GM12878 (cell line): ENCODE results near the gene UBQLN1. TPM values are rescaled to one million over a fixed set of nuclear protein-coding genes. Genes with fewer than 3 reads are reported as not detected.

Source experiments
- ATAC-seq: fragments of 200-7000 bp; cut with Tn5 transposase; 3 replicates; pipeline ENCODE4 v1.9.1; 2020; ENCODE audit warnings: mild to moderate bottlenecking, moderate library complexity
- BruUV-seq: library from RNA; stranded (reverse); fragments of 400-500 nt; replicated peaks from 2 replicates; lab custom pipeline; 2021; lab: Mats Ljungman, UMichigan
- CTCF ChIA-PET: fragments of 300-600 bp; sonication (Branson Sonifier 250); formaldehyde crosslinking; extraction: SDS; loops from one replicate; lab custom pipeline; 2021; ENCODE audit warnings: inconsistent platforms; lab: Yijun Ruan, JAX
- POLR2A ChIA-PET: fragments of 350-600 bp; formaldehyde crosslinking; extraction: SDS; loops from one replicate; lab custom pipeline; 2021; ENCODE audit warnings: inconsistent platforms; lab: Charles Lee
- RAD21 ChIA-PET: fragments of 300-600 bp; sonication (Branson Sonifier 250); formaldehyde crosslinking; loops from one replicate; lab custom pipeline; 2023; ENCODE audit warnings: antibody characterized with exemption; ENCODE audit not compliant: unreplicated experiment; lab: Charles Lee
- SMC1A ChIA-PET: fragments of 300-600 bp; sonication (Branson Sonifier 250); formaldehyde crosslinking; loops from one replicate; lab custom pipeline; 2023; ENCODE audit not compliant: unreplicated experiment, uncharacterized antibody; lab: Charles Lee
- DNase-seq: peaks from one replicate; pipeline ENCODE4 v3.0.0-alpha.2; 2011; ENCODE audit warnings: low read depth, low spot score
- FAIRE-seq: peaks from 3 replicates; lab custom pipeline; 2011; peaks lifted over from hg19 to GRCh38; lab: Jason Lieb, UNC
- H2AFZ ChIP-seq: 2 replicates; pipeline ENCODE4 v1.6.0; 2011; ENCODE audit warnings: low read depth, low read length, control low read depth; ENCODE audit not compliant: control insufficient read depth
- H3K27ac ChIP-seq: 2 replicates; pipeline ENCODE4 v1.5.1; 2011; ENCODE audit warnings: control low read depth; ENCODE audit not compliant: control insufficient read depth, insufficient read depth
- H3K27me3 ChIP-seq, 2 experiments: replicated peaks in 1 of 2; 2 replicates each; pipeline versions ENCODE4 v1.6.0 to v1.6.1; 2011; ENCODE audit warnings: low read length in 1 of 2; ENCODE audit not compliant: control insufficient read depth in 2 of 2, insufficient read depth in 2 of 2
- H3K36me3 ChIP-seq, 2 experiments: 2 replicates each; pipeline ENCODE4 v1.5.1; 2011; ENCODE audit warnings: low read length in 1 of 2; ENCODE audit not compliant: control insufficient read depth in 2 of 2, insufficient read depth in 2 of 2
- H3K4me1 ChIP-seq: 2 replicates; pipeline ENCODE4 v1.6.1; 2011; ENCODE audit warnings: mild to moderate bottlenecking, low read length, moderate library complexity, mixed read lengths; ENCODE audit not compliant: control insufficient read depth, insufficient read depth
- H3K4me2 ChIP-seq: 2 replicates; pipeline ENCODE4 v1.6.0; 2011; ENCODE audit warnings: control low read depth; ENCODE audit not compliant: control insufficient read depth, insufficient read depth
- H3K4me3 ChIP-seq: fragments of 200-600 bp; sonication (generic); 2 replicates; pipeline ENCODE4 v1.5.1; 2016
- H3K79me2 ChIP-seq: 2 replicates; pipeline ENCODE4 v1.6.0; 2011; ENCODE audit warnings: low read length; ENCODE audit not compliant: control insufficient read depth, insufficient read depth
- H3K9ac ChIP-seq: 2 replicates; pipeline ENCODE4 v1.8.0; 2011; ENCODE audit warnings: low read length, control low read depth, mixed read lengths; ENCODE audit not compliant: control insufficient read depth, insufficient read depth
- H3K9me3 ChIP-seq: replicated peaks from 3 replicates; pipeline ENCODE4 v1.5.1; 2011; ENCODE audit warnings: mild to moderate bottlenecking, low read length; ENCODE audit not compliant: control insufficient read depth, insufficient read depth
- H4K20me1 ChIP-seq: 2 replicates; pipeline ENCODE4 v1.6.0; 2011; ENCODE audit not compliant: control insufficient read depth, insufficient read depth
- KLF5 ChIP-seq: fragments of 450-650 bp; IDR thresholded peaks from 2 replicates; pipeline ENCODE4 v1.6.1; 2014; ENCODE audit warnings: mild to moderate bottlenecking; ENCODE audit not compliant: partially characterized antibody
- SMARCA5 ChIP-seq: fragments of 450-650 bp; IDR thresholded peaks from 2 replicates; pipeline ENCODE4 v1.6.1; 2017; ENCODE audit warnings: mild to moderate bottlenecking
- TARDBP ChIP-seq: IDR thresholded peaks from 2 replicates; pipeline ENCODE4 v1.6.1; 2016; ENCODE audit warnings: borderline replicate concordance
- TCF12 ChIP-seq: IDR thresholded peaks from 2 replicates; pipeline ENCODE4 v1.6.1; 2011; ENCODE audit warnings: low read depth, mild to moderate bottlenecking, low read length
- YY1 ChIP-seq: IDR thresholded peaks from 2 replicates; pipeline ENCODE4 v1.6.1; 2011; ENCODE audit warnings: low read depth, mild to moderate bottlenecking, low read length
- ZNF217 ChIP-seq: fragments of 450-650 bp; IDR thresholded peaks from 2 replicates; pipeline ENCODE4 v1.6.1; 2017; ENCODE audit warnings: antibody characterized with exemption, mild to moderate bottlenecking
- ZNF24 ChIP-seq: fragments of 450-650 bp; IDR thresholded peaks from 2 replicates; pipeline ENCODE4 v1.6.1; 2017; ENCODE audit warnings: antibody characterized with exemption, mild to moderate bottlenecking
- WGBS: methylation state at CpG from one replicate; pipeline ENCODE4 v1.1.6; 2016; ENCODE audit warnings: low lambda C conversion rate; ENCODE audit not compliant: insufficient replicate concordance, insufficient coverage; ENCODE audit errors: missing lambda C conversion rate; 5-methylcytosine and 5-hydroxymethylcytosine counted together
- in situ Hi-C: fragments of 300-500 bp; cut with MboI; formaldehyde crosslinking; loops from 9 replicates; pipeline ENCODE4 v1.14.3; 2018; ENCODE audit warnings: mixed read lengths
- intact Hi-C: fragments of 100-400 bp; cut with micrococcal nuclease; formaldehyde crosslinking; loops from one replicate; pipeline ENCODE4 v1.14.2; 2022; ENCODE audit not compliant: unreplicated experiment
- polyA plus RNA-seq, 11 experiments: library from polyadenylated mRNA; depleted of rRNA in 4 of 11; unstranded in 6 of 11; stranded (reverse) in 5 of 11; fragments of >200 nt; fragmentation: Nextera tagmentation in 4 of 11; fragmentation: Illumina TruSeq in 1 of 11; extraction: Ambion mirVana in 4 of 11; extraction: Trizol in 1 of 11; gene quantifications; 1 replicate in 1 of 11; 2 replicates in 10 of 11; pipeline versions ENCODE4 v1.2.1 to v1.2.3, GENCODE V29; 2011 to 2016; ENCODE audit warnings: inconsistent platforms in 2 of 11, missing spikeins in 2 of 11, low read depth in 1 of 11
- total RNA-seq, 4 experiments: library from RNA; depleted of rRNA in 3 of 4; stranded (reverse); fragments of >200 nt in 3 of 4; fragmentation: Illumina TruSeq in 1 of 4; extraction: Trizol in 1 of 4; gene quantifications; 2 replicates each; pipeline versions ENCODE4 v1.2.1 to v1.2.3, GENCODE V29; 2013 to 2021
- TF ChIP-seq, protein P1 (sequence below): fragments of 450-650 bp; IDR thresholded peaks from 2 replicates; pipeline ENCODE4 v1.6.1; 2017; ENCODE audit warnings: mild to moderate bottlenecking, moderate library complexity
- TF ChIP-seq, protein P2 (sequence below): fragments of 450-650 bp; formaldehyde crosslinking; IDR thresholded peaks from 2 replicates; pipeline ENCODE4 v1.4.0; 2020; ENCODE audit warnings: mild to moderate bottlenecking, moderate library complexity
- TF ChIP-seq, protein P3 (sequence below): fragments of 450-650 bp; IDR thresholded peaks from 2 replicates; pipeline ENCODE4 v1.6.1; 2016; ENCODE audit warnings: mild to moderate bottlenecking
- TF ChIP-seq, protein P4 (sequence below): fragments of 450-650 bp; IDR thresholded peaks from 2 replicates; pipeline ENCODE4 v1.6.1; 2017; ENCODE audit warnings: mild to moderate bottlenecking, low read depth, inconsistent platforms; ENCODE audit not compliant: poor library complexity, severe bottlenecking

Gene UBQLN1
- total and polyA plus RNA-seq, 10 of the 15 experiments (the other 5 are each of a cell fraction or from before 2014, with no cell fraction given), result 12.4 to 118 (median 66.1) TPM

DNA sequence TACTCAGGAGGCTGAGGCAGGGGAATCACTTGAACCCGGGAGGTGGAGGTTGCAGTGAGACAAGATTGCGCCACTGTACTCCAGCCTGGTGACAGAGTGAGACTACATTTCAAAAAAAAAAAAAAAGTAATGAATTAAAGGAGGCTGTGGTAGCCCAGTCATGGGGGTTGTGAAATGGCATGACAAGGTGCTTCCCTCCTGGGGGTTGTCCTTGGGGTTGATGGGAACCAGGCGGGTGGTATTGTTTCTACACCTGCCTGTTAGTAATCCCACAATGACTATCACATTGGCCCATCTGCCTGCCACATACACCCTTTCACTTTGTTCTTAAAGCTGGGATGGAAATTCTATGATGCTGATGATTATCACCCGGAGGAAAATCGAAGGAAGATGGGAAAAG lies 79.2 kb downstream of the UBQLN1 start (continued):
- TF ChIP-seq, protein P1, sequence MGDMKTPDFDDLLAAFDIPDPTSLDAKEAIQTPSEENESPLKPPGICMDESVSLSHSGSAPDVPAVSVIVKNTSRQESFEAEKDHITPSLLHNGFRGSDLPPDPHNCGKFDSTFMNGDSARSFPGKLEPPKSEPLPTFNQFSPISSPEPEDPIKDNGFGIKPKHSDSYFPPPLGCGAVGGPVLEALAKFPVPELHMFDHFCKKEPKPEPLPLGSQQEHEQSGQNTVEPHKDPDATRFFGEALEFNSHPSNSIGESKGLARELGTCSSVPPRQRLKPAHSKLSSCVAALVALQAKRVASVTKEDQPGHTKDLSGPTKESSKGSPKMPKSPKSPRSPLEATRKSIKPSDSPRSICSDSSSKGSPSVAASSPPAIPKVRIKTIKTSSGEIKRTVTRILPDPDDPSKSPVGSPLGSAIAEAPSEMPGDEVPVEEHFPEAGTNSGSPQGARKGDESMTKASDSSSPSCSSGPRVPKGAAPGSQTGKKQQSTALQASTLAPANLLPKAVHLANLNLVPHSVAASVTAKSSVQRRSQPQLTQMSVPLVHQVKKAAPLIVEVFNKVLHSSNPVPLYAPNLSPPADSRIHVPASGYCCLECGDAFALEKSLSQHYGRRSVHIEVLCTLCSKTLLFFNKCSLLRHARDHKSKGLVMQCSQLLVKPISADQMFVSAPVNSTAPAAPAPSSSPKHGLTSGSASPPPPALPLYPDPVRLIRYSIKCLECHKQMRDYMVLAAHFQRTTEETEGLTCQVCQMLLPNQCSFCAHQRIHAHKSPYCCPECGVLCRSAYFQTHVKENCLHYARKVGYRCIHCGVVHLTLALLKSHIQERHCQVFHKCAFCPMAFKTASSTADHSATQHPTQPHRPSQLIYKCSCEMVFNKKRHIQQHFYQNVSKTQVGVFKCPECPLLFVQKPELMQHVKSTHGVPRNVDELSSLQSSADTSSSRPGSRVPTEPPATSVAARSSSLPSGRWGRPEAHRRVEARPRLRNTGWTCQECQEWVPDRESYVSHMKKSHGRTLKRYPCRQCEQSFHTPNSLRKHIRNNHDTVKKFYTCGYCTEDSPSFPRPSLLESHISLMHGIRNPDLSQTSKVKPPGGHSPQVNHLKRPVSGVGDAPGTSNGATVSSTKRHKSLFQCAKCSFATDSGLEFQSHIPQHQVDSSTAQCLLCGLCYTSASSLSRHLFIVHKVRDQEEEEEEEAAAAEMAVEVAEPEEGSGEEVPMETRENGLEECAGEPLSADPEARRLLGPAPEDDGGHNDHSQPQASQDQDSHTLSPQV, result no peak

DNA sequence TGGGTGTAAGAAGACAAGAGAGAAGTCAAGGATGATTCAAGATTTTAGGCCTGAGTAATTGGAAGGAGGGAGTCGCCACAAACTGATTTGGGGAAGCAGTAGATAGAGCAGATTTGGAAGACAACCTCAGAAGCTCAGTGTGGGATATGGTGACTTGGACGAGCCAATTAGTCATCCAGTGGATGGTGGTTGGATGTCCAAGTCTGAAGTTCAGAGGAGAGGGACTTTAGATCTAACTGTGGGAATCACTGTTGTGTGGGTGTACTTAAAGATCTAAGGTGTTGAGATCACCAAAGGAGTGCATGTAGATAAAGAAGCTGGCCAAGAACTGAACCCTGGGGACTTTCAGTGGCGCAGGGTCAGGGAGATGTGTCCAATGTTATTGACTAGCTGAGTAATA lies 82.6 kb downstream of the UBQLN1 start:
- Histone ChIP-seq H3K27ac (no peak overlapping the region), H3K4me2 (no peak overlapping the region), H3K9me3 (no peaks in the 10 kb centered on the region), H3K4me3 (no peak overlapping the region), H3K36me3 (peaks cover 0 to 8% of the 10 kb centered on the region in 2 experiments), H3K4me1 (peaks cover 10% of the 10 kb centered on the region; the same call in 1 of the 2 replicates), H3K79me2 (peaks cover 8% of the 10 kb centered on the region), H2AFZ (no peak overlapping the region), H3K9ac (no peak overlapping the region), H4K20me1 (no peaks in the 10 kb centered on the region), H3K27me3 (no peaks in the 10 kb centered on the region)
- ChIA-PET POLR2A (interaction anchor here (1.0 to 2.3 kb wide), 3 partner anchors 26 to 83 kb away, joined by 3 to 10 read pairs (median 3); partner anchors contain the start of gene UBQLN1), RAD21 (interaction anchor here (2.4 kb wide), 1 partner anchor 24 kb away, joined by 14 read pairs; no protein-coding TSS in a partner anchor), SMC1A (interaction anchor here (1.9 to 3.0 kb wide), 3 partner anchors 14 to 82 kb away, joined by 10 to 12 read pairs (median 10); partner anchors contain the start of gene UBQLN1), CTCF (interaction anchor here (0.5 to 3.1 kb wide), 5 partner anchors 11 to 191 kb away, joined by 3 to 21 read pairs (median 3); no protein-coding TSS in a partner anchor)
- WGBS, result 83% methylated on average over 3 of the region's 3 CpGs
- BruUV-seq, result no TSS peak
- no peak for DNase-seq
- in situ Hi-C loops (no loop called here), intact Hi-C loops (no loop called here)
- FAIRE-seq, result no peak
- ATAC-seq, result no peak
- TF ChIP-seq TCF12, result no peak
- TF ChIP-seq, protein P2, sequence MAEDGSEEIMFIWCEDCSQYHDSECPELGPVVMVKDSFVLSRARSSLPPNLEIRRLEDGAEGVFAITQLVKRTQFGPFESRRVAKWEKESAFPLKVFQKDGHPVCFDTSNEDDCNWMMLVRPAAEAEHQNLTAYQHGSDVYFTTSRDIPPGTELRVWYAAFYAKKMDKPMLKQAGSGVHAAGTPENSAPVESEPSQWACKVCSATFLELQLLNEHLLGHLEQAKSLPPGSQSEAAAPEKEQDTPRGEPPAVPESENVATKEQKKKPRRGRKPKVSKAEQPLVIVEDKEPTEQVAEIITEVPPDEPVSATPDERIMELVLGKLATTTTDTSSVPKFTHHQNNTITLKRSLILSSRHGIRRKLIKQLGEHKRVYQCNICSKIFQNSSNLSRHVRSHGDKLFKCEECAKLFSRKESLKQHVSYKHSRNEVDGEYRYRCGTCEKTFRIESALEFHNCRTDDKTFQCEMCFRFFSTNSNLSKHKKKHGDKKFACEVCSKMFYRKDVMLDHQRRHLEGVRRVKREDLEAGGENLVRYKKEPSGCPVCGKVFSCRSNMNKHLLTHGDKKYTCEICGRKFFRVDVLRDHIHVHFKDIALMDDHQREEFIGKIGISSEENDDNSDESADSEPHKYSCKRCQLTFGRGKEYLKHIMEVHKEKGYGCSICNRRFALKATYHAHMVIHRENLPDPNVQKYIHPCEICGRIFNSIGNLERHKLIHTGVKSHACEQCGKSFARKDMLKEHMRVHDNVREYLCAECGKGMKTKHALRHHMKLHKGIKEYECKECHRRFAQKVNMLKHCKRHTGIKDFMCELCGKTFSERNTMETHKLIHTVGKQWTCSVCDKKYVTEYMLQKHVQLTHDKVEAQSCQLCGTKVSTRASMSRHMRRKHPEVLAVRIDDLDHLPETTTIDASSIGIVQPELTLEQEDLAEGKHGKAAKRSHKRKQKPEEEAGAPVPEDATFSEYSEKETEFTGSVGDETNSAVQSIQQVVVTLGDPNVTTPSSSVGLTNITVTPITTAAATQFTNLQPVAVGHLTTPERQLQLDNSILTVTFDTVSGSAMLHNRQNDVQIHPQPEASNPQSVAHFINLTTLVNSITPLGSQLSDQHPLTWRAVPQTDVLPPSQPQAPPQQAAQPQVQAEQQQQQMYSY, result no peak
- no peak for TF ChIP-seq ZNF217
- TF ChIP-seq, protein P3, sequence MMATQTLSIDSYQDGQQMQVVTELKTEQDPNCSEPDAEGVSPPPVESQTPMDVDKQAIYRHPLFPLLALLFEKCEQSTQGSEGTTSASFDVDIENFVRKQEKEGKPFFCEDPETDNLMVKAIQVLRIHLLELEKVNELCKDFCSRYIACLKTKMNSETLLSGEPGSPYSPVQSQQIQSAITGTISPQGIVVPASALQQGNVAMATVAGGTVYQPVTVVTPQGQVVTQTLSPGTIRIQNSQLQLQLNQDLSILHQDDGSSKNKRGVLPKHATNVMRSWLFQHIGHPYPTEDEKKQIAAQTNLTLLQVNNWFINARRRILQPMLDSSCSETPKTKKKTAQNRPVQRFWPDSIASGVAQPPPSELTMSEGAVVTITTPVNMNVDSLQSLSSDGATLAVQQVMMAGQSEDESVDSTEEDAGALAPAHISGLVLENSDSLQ, result no peak
- TF ChIP-seq YY1, result no peak
- TF ChIP-seq, protein P4, sequence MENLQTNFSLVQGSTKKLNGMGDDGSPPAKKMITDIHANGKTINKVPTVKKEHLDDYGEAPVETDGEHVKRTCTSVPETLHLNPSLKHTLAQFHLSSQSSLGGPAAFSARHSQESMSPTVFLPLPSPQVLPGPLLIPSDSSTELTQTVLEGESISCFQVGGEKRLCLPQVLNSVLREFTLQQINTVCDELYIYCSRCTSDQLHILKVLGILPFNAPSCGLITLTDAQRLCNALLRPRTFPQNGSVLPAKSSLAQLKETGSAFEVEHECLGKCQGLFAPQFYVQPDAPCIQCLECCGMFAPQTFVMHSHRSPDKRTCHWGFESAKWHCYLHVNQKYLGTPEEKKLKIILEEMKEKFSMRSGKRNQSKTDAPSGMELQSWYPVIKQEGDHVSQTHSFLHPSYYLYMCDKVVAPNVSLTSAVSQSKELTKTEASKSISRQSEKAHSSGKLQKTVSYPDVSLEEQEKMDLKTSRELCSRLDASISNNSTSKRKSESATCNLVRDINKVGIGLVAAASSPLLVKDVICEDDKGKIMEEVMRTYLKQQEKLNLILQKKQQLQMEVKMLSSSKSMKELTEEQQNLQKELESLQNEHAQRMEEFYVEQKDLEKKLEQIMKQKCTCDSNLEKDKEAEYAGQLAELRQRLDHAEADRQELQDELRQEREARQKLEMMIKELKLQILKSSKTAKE, result no peak
- no peak for TF ChIP-seq SMARCA5
- no peak for TF ChIP-seq KLF5
- no peak for TF ChIP-seq TARDBP
- TF ChIP-seq ZNF24, result no peak
